Measurements from ENCODE around the gene RFESD.

The RFESD gene

DNA sequence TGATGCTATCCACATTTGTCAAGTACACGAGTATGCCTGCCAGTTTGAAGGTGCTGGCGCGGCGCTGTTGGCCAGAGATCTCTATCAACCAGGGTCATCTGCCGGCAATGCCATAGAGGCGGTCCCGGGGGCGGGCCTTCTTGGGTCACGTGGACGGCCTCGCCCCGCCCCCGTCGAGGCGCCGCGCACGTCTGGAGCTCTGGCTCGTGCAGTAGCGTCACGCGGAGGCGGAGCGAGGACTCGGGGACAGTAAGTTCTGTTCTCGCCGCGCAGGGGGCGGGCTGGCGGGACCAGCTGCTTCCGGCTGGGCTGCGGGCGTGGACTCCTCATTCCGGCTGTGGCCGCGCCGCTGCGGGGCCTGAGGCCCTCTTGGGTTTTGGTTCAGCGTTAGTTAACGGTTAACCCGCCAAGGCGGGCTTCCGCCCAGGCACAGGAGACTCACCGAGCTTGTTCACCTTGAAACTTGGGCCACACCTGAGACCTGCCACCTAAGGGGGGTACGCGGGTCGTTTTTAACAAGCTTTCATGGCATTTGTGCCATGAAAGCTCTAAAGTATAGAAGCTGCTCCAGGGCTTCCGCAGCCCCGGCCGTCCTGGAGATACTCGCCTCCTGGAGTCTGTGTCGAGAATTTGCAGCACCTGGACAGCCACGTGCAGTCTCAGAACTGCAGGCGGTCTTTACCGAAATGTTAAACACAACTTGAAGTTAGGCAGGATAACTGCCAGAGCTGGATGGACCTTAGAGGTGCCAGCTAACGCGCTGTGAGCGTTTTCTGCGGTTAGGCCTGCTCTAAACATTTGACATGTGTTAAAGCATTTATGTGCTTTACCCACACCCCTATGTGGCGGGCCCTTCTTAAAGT is at the start of gene RFESD:
Gene RFESD, plus strand, starts transcription at position 209 of the 863 bp plus-strand sequence. CDS start 5,495 bp downstream, outside the sequence.
- peaks cover 2% of the 10 kb centered on the region for H3K36me3 Mint-ChIP-seq

DNA sequence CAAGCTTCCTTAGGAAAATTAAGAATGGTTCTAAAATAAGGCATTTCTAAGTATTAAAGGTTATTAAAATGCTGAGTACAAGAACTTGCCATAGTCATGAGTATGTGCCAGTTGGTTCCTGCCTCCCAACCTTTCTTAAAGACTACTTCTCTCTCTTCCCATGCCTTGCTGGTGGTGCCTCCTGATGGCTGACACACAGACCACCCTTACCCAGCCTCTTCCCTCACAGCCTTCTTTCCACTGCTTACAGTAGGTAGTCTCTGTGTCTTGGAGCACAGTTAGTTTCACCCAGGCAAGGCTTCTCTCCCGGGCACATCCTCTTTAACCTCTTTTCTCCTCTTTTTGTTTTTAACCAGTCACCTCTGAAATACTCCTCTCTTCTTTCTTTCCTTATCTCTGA is 47.3 kb upstream of the RFESD start:
- H3K4me1 Mint-ChIP-seq (ENCODE audit: low read depth): no peaks in the 10 kb centered on the region
- no peak overlapping the region for H3K4me3 Mint-ChIP-seq
- H3K9me3 Mint-ChIP-seq (ENCODE audit: low read depth): no peaks in the 10 kb centered on the region
- H3K27me3 Mint-ChIP-seq: no peaks in the 10 kb centered on the region
- no peak overlapping the region for H3K27ac Mint-ChIP-seq
- peaks cover 10% of the 10 kb centered on the region for H3K36me3 Mint-ChIP-seq

More for the DNA sequence above, at the start of gene RFESD:
- Mint-ChIP-seq H3K27me3 (no peaks in the 10 kb centered on the region), H3K27ac (peak within 1 kb of the TSS; percentile 93), H3K9me3 (ENCODE audit: low read depth) (no peaks in the 10 kb centered on the region), H3K4me1 (ENCODE audit: low read depth) (peaks cover 42% of the 10 kb centered on the region), H3K4me3 (peak within 1 kb of the TSS; percentile 87)

DNA sequence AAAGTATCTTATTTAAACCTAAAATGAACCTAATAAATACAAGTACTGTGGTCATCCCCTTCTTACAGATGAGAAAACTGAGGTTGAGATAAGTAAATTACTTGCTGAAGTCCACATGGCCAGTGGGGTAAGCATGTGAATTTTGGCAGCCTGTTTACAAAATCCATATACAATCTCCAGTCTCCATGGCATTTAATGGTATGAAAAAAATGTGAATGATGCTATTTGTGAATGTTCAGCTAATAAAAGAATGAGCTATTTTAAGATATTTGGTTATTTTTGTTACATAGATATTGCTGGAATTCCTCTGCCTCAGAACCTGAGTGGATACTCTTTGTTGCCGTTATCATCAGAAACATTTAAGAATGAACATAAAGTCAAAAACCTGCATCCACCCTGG is 46.0 kb upstream of the RFESD start:
- Mint-ChIP-seq H3K27me3 (no peaks in the 10 kb centered on the region), H3K36me3 (peaks cover 10% of the 10 kb centered on the region), H3K4me1 (ENCODE audit: low read depth) (no peaks in the 10 kb centered on the region), H3K27ac (no peak overlapping the region), H3K9me3 (ENCODE audit: low read depth) (no peaks in the 10 kb centered on the region), H3K4me3 (no peak overlapping the region)

DNA sequence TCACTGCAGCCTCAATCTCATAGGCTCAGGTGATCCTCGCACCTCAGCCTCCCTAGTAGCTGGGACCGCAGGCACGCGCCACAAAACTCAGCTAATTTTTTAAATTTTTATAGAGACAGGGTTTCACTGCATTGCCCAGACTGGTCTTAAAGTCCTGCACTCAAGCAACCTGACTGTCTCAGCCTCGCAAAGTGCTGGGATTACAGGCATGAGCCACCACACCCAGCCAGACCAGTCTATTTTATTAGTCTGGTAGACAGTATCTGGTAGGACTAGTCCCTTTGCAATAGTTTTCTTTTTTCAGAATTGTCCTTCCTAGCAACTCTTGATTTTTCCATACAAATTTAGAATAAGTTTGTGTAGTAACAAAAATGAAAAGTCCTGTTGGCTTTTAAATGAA is 40.8 kb upstream of the RFESD start:
- H3K9me3 Mint-ChIP-seq (ENCODE audit: low read depth): no peaks in the 10 kb centered on the region
- no peak overlapping the region for H3K4me3 Mint-ChIP-seq
- no peaks in the 10 kb centered on the region for H3K4me1 Mint-ChIP-seq (ENCODE audit: low read depth)

DNA sequence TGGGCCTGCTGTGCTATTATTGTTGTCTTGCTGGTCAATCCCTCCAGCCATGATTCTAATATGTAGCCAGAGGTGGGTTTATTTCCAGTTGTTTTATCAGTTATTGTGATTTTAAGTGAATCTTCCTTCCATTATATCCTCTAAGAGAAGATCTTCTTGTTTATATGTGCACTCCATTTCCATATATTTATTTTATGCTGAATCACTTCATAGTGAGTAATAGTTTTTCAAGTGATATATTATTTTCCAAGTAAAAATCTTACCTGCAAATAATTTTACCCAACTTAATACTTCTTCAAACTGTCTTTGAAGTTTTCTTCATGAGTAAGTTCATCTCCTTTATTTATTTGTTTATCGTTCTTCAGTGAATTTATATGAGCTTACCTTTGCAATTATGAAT is 40.2 kb upstream of the RFESD start:
- H3K27ac Mint-ChIP-seq: no peak overlapping the region
- no peaks in the 10 kb centered on the region for H3K27me3 Mint-ChIP-seq
- H3K36me3 Mint-ChIP-seq: peaks cover 10% of the 10 kb centered on the region
- H3K9me3 Mint-ChIP-seq (ENCODE audit: low read depth): no peaks in the 10 kb centered on the region
- no peaks in the 10 kb centered on the region for H3K4me1 Mint-ChIP-seq (ENCODE audit: low read depth)
- H3K4me3 Mint-ChIP-seq: no peak overlapping the region

More for the DNA sequence above, 40.8 kb upstream of the RFESD start:
- H3K27ac Mint-ChIP-seq: no peak overlapping the region
- no peaks in the 10 kb centered on the region for H3K27me3 Mint-ChIP-seq
- H3K36me3 Mint-ChIP-seq: peaks cover 12% of the 10 kb centered on the region

DNA sequence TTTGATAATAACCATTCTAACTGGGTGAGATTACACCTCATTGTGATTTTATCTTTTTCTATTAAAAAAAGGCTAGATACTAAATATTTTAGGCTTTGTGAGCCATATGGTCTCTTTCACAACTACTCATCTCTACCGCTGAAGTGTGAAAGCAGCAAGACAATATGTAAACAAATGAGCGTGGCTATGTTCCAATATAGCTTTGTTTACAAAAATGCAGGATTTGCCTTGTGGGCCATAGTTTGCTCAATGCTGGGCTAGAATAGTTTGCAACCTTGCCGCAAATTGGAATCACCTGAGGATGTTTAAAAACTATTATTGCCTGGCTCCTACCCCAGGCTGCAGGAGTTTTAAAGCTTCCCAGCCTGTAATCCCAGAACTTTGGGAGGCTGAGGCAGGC is 36.9 kb upstream of the RFESD start:
- H3K4me3 Mint-ChIP-seq: no peak overlapping the region
- no peaks in the 10 kb centered on the region for H3K27me3 Mint-ChIP-seq
- no peaks in the 10 kb centered on the region for H3K4me1 Mint-ChIP-seq (ENCODE audit: low read depth)
- H3K9me3 Mint-ChIP-seq (ENCODE audit: low read depth): peaks cover 6% of the 10 kb centered on the region
- peaks cover 13% of the 10 kb centered on the region for H3K36me3 Mint-ChIP-seq
- no peak overlapping the region for H3K27ac Mint-ChIP-seq

DNA sequence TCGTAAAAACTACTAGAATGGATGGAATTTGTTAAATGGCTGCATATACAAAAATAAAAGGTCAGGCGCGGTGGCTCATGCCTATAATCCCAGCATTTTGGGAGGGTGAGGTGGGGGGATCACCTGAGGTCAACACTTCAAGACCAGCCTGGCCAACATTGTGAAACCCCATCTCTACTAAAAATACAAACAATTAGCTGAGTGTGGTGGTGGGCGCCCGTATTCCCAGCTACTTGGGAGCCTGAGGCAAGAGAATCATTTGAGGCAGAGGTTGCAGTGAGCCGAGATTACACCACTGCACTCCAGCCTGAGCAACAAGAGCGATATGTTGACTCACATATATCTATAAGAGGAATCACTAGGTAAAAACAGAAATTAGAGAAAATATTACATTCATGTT is 36.0 kb upstream of the RFESD start:
- Mint-ChIP-seq H3K36me3 (peaks cover 16% of the 10 kb centered on the region), H3K4me3 (no peak overlapping the region), H3K9me3 (ENCODE audit: low read depth) (peaks cover 6% of the 10 kb centered on the region), H3K27me3 (no peaks in the 10 kb centered on the region), H3K27ac (no peak overlapping the region), H3K4me1 (ENCODE audit: low read depth) (peaks cover 6% of the 10 kb centered on the region)

DNA sequence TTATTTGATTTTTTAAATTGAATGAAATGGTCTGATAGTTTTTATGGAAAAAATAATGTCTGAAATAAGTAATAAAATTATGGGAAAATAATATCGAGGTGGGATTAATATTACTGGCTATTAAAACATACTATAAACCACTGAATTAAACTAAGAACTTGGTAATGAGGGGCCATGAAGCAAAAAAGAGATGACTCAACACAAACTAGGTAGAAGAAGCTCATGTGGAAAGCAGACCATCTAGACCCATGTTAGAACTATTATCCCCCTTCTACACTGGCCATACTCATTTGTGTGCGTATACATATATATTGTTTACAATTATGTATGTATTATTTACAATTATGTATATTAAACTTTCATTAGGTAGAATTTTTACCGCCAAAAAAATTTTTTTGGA is 35.2 kb upstream of the RFESD start:
- Mint-ChIP-seq H3K4me1 (ENCODE audit: low read depth) (peaks cover 6% of the 10 kb centered on the region), H3K27me3 (no peaks in the 10 kb centered on the region), H3K9me3 (ENCODE audit: low read depth) (peaks cover 6% of the 10 kb centered on the region), H3K36me3 (peaks cover 16% of the 10 kb centered on the region), H3K4me3 (no peak overlapping the region), H3K27ac (no peak overlapping the region)

DNA sequence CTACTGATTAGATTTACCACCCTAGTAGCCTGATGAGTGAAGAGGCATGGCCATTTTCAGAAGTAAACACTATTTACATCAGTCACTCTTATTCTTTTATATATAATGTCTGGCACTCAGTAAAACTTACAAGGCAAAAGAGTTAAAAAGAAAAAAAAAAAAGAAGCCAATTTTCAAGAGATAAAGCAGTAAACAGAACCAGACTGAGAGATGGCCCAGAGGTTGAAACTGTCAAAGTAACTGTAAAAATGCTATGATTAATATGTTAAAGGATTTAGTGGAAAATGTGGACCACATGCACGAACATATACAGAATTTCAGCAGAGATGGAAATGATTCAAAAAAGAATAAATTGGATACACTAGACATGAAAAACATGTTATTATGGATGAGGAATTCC is 33.1 kb upstream of the RFESD start:
- Mint-ChIP-seq H3K9me3 (ENCODE audit: low read depth) (peaks cover 6% of the 10 kb centered on the region), H3K4me1 (ENCODE audit: low read depth) (peaks cover 11% of the 10 kb centered on the region), H3K4me3 (no peak overlapping the region), H3K27me3 (no peaks in the 10 kb centered on the region), H3K36me3 (peaks cover 11% of the 10 kb centered on the region), H3K27ac (no peak overlapping the region)

DNA sequence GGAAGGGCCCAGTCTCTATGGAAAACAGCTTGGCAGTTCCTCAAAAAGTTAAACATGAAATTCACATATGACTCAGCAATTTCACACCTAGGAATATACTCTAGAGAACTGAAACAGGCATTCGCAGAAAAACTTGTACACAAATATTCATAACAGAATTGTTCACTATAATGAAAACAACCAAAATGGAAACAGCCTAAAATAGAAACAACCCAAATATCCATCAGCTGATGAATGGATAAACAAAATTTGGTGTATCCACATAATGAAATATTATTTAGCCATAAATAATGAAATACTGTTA is 31.5 kb upstream of the RFESD start:
- Mint-ChIP-seq H3K27me3 (no peaks in the 10 kb centered on the region), H3K9me3 (ENCODE audit: low read depth) (peaks cover 6% of the 10 kb centered on the region), H3K27ac (no peak overlapping the region), H3K36me3 (peaks cover 11% of the 10 kb centered on the region), H3K4me1 (ENCODE audit: low read depth) (peaks cover 26% of the 10 kb centered on the region), H3K4me3 (no peak overlapping the region)

DNA sequence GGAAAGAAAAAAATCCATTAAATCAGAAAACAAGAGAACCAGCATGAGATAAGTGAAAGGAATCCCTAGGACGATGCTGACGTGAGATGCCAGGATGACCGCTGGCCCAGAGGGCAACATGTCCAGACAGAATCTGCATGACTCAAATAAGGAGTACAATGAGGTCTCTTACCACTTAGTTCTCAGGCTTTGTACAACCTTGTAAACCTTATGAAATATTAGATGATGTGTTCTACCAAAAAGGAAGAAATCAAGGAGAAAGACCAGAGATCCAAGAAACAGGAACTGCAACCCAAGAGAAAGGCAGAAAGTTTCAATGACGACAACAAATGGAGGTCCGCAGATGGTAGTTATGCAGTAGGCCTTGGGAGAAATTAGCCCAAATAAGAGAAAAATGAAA is 29.5 kb upstream of the RFESD start:
- Mint-ChIP-seq H3K27ac (no peak overlapping the region), H3K9me3 (ENCODE audit: low read depth) (peaks cover 6% of the 10 kb centered on the region), H3K36me3 (peaks cover 11% of the 10 kb centered on the region), H3K27me3 (no peaks in the 10 kb centered on the region), H3K4me3 (no peak overlapping the region), H3K4me1 (ENCODE audit: low read depth) (peaks cover 32% of the 10 kb centered on the region)

DNA sequence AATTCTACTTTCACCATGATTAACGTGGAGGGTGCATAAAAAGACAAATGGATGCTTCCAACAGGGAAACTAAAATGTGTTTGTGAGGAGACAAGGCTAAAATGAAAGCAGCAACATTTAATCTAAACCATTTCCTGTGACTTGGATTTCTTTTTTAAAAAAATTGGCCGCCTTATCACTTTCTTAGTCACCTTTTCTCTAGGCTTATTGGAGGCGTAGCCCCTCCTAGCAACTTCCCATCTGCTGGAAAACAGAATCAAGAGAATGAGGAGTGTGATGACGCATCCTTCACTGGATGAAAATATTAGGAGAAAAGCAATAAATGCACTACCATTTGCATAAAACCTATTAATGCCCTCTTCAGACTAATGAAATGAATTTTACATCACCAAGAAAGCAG is 27.5 kb upstream of the RFESD start:
- H3K27ac Mint-ChIP-seq: no peak overlapping the region
- H3K4me3 Mint-ChIP-seq: peak overlapping the region; percentile 94
- H3K36me3 Mint-ChIP-seq: peaks cover 3% of the 10 kb centered on the region
- no peaks in the 10 kb centered on the region for H3K9me3 Mint-ChIP-seq (ENCODE audit: low read depth)
- no peaks in the 10 kb centered on the region for H3K27me3 Mint-ChIP-seq
- H3K4me1 Mint-ChIP-seq (ENCODE audit: low read depth): peaks cover 48% of the 10 kb centered on the region

DNA sequence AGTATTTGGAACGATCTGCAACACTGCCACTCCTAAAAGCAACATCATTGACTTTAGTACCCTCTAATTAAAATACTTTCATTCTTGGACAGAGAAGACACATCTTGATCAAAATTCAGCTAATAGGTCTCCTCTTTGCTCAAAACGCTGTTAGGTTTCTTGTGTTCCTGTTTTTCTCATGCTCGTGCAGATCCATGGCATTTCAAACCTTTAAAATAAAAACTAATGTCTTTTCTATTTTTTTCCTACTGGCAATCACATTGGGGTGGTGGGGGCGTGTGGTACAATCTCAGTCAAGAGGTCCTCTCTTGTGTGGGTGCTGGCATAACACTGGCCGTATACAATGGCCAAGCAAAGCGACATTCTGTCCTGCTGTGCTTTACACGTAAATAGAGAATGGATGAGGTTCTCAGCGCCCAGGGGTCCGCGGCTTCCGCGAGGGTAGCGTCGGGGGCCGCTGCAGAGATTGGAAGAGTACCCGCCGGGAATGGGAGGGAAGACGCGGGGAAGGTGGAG is 27.0 kb upstream of the RFESD start:
- Mint-ChIP-seq H3K4me3 (peak overlapping the region; percentile 94), H3K27ac (peak overlapping the region; percentile 87), H3K4me1 (ENCODE audit: low read depth) (peaks cover 48% of the 10 kb centered on the region), H3K9me3 (ENCODE audit: low read depth) (no peaks in the 10 kb centered on the region), H3K27me3 (no peaks in the 10 kb centered on the region), H3K36me3 (peaks cover 3% of the 10 kb centered on the region)

DNA sequence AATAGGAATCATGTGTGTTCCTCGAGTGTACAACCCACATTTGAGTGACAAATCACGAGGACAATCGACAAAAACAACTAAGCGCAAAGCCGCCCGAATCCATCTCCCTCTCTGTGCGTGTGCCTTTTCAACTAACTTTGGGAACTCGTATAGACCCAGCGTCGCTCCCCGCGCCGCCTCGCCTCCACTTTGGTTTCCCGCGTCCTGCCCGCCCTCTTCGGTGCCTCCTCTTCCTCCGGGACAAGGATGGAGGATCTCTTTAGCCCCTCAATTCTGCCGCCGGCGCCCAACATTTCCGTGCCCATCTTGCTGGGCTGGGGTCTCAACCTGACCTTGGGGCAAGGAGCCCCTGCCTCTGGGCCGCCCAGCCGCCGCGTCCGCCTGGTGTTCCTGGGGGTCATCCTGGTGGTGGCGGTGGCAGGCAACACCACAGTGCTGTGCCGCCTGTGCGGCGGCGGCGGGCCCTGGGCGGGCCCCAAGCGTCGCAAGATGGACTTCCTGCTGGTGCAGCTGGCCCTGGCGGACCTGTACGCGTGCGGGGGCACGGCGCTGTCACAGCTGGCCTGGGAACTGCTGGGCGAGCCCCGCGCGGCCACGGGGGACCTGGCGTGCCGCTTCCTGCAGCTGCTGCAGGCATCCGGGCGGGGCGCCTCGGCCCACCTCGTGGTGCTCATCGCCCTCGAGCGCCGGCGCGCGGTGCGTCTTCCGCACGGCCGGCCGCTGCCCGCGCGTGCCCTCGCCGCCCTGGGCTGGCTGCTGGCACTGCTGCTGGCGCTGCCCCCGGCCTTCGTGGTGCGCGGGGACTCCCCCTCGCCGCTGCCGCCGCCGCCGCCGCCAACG is 26.3 kb upstream of the RFESD start, which contains the start of gene GPR150:
Gene GPR150, plus strand, starts transcription at position 58 of the 840 bp plus-strand sequence. Its CDS starts 189 bp downstream, at position 247.
- no peaks in the 10 kb centered on the region for H3K36me3 Mint-ChIP-seq
- H3K4me3 Mint-ChIP-seq: peak within 1 kb of the TSS; percentile 94
- peak within 1 kb of the TSS; percentile 87 for H3K27ac Mint-ChIP-seq
- no peaks in the 10 kb centered on the region for H3K9me3 Mint-ChIP-seq (ENCODE audit: low read depth)
- H3K4me1 Mint-ChIP-seq (ENCODE audit: low read depth): peaks cover 43% of the 10 kb centered on the region
- no peaks in the 10 kb centered on the region for H3K27me3 Mint-ChIP-seq

All from activated naive CD8-positive, alpha-beta T cell (primary cell).